ENCODE measurements around the gene RAB44. TPM values are rescaled to one million over a fixed set of nuclear protein-coding genes. Genes with fewer than 3 reads are reported as not detected.
"Not testable (repeated sequence)": the region's sequence is repeated elsewhere in the genome, so short reads cannot be mapped to it uniquely, and the experiment has no call there.

Gene RAB44, protein sequence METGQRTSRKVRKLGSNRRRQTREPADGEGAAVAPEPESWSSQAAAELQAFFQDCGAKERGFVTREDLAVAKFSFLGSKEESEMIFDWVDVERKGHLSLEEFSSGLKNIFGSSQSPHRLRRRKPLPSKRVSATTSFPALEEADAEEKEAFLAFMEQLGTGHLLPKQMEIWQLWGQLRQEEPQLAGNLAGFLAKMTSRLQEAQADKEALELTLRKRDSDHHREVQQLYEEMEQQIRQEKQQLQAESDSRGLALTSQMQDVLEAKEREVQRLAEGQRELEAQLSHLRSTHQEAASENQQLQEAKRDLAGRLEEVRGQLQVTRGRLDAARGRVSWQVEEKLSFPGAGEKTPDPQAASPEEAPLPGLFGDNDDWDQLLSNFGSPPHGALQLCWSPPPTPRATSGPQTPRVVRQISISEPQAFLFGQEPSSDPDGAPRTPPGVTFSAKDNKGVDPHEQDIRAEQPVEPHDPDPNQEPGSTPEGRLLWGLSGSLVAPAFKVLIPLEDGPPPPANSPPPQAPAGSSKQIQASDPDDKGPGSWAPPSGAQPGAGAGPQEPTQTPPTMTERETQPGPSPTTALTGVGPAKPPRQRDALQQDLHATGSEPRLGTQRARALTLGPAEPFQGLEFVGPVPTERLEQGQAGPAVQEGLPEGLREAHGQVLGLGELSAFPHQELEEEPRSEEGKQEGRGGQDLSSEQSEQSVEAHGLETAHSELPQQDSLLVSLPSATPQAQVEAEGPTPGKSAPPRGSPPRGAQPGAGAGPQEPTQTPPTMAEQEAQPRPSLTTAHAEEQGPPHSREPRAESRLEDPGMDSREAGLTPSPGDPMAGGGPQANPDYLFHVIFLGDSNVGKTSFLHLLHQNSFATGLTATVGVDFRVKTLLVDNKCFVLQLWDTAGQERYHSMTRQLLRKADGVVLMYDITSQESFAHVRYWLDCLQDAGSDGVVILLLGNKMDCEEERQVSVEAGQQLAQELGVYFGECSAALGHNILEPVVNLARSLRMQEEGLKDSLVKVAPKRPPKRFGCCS
- total RNA-seq = not detected

DNA sequence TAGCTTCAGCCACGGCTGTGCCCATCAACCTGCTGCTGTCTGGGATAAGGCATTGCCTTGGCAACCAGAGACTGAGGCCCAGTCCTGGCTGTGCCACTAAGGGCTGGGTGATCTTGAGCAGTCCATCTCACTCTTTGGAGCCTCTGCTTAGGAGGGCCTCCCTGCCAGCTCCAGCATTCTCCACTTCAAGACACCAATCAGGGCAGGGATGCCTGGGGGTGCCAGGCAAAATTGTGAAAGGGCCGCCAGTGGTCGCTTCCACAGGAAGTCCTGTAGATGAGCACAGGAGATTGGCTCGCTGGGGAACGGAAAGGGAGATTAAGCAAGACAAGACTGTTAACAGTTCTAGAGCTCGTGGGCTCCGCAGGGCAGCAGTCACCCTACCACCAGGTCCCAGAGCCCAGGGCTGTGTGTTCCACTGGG lies at the start of gene RAB44:
RAB44 (plus strand) TSS at position 346 of the 423 bp plus-strand sequence. CDS start 6,410 bp downstream, outside the sequence.
- H3K27me3 Mint-ChIP-seq = no peaks in the 10 kb centered on the region
- no peak within 1 kb of the TSS for H3K4me3 Mint-ChIP-seq
- peaks cover 10% of the 10 kb centered on the region for H3K4me1 Mint-ChIP-seq
- H3K27ac Mint-ChIP-seq = no peak within 1 kb of the TSS
- no peaks in the 10 kb centered on the region for H3K36me3 Mint-ChIP-seq
- no peak for DNase-seq
- H3K9me3 Mint-ChIP-seq = no peaks in the 10 kb centered on the region

DNA sequence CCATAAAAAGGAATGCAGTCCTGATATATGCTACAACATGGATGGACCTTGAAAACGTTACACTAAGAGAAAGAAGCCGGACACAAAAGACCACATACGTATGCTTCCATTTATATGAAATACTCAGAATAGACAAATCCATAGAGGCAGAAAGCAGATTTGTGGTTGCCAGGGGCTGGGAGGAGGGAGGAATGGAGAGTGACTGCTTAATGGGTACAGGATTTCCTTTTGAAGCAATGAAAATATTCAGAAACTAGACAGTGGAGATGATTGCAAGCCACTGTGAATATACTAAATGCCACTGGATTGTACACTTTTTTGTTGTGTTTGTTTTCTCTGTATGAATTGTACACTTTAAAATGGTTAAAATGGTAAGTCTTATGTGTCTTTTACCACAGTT lies 48.5 kb upstream of the RAB44 start:
- H3K27ac Mint-ChIP-seq = no peak overlapping the region
- no peaks in the 10 kb centered on the region for H3K4me1 Mint-ChIP-seq
- peaks cover 4% of the 10 kb centered on the region for H3K27me3 Mint-ChIP-seq
- H3K36me3 Mint-ChIP-seq = no peaks in the 10 kb centered on the region
- no peak overlapping the region for H3K4me3 Mint-ChIP-seq
- no peaks in the 10 kb centered on the region for H3K9me3 Mint-ChIP-seq
- no peak for DNase-seq

DNA sequence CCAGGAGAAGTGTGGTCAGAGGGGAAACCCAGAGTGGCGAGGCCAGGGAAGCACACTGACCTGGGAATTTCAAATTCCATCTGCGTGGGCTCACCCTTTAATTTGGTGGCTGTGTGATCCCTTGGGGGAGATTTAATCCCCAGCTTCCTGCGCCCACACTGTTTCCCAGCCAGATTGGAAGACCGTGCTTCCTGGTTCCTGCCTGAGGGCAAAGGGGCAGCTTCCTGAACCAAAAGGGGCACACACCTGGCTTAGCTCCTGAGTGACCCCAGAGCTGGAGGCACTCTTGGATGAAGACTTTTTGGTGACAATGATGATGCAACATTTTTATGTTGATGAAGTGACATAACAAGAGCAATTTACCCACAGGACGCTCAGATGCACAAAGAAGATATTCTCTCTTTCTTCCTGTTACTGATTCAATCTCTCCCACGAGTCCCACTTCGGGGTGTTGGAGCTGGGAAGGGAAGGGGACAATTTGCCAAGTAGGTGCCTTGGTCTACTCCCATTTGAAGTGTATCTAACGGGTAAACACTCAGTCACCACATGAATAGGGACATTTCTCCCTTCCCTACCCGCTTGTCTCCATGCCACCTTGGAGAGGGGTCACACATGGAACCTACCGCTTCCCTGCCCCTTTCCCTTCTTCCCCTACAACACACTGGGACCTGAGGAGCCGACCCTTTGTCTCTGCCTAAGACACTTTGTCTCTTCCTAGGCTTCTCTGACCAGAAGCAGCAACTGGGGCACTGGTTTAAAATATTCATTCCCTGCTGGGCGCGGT lies 47.7 kb upstream of the RAB44 start:
- peaks cover 4% of the 10 kb centered on the region for H3K27me3 Mint-ChIP-seq
- no peak for DNase-seq
- H3K4me1 Mint-ChIP-seq = peaks cover under 1% of the 10 kb centered on the region
- no peaks in the 10 kb centered on the region for H3K36me3 Mint-ChIP-seq
- H3K9me3 Mint-ChIP-seq = no peaks in the 10 kb centered on the region
- no peak overlapping the region for H3K27ac Mint-ChIP-seq
- H3K4me3 Mint-ChIP-seq = no peak overlapping the region

DNA sequence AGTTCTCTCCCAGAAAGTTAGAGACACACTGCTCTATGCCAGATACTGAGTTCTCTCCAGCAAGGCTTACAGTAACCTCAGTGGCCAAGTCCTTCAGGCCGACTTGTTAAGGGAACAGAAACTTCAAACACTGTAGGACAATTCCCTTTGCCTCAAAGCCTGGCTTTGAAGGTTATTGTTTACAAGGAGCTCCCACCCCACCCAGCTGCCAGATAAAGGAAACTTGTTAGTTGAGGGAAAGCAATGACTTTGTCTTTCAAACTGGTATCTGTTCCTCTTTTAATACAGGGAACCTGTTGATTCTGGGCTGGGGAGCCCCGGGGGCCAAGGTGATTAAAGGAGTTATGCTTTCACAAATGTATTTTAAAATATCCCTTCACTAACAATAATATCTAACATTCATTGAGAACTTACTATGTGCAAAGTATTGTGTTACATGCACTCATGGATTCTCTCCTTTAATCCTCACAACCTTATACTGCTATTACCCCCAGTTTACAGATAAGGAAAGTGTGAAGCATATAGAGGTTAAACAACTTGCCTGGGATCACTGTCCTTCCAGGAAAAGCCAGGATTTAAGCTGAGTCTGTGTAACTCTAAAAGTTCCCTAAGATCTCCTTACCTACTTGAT lies 46.7 kb upstream of the RAB44 start:
- no peak overlapping the region for H3K4me3 Mint-ChIP-seq
- H3K27me3 Mint-ChIP-seq = peaks cover 7% of the 10 kb centered on the region
- H3K4me1 Mint-ChIP-seq = peaks cover 5% of the 10 kb centered on the region
- no peak for DNase-seq
- no peaks in the 10 kb centered on the region for H3K36me3 Mint-ChIP-seq
- H3K27ac Mint-ChIP-seq = no peak overlapping the region
- no peaks in the 10 kb centered on the region for H3K9me3 Mint-ChIP-seq

DNA sequence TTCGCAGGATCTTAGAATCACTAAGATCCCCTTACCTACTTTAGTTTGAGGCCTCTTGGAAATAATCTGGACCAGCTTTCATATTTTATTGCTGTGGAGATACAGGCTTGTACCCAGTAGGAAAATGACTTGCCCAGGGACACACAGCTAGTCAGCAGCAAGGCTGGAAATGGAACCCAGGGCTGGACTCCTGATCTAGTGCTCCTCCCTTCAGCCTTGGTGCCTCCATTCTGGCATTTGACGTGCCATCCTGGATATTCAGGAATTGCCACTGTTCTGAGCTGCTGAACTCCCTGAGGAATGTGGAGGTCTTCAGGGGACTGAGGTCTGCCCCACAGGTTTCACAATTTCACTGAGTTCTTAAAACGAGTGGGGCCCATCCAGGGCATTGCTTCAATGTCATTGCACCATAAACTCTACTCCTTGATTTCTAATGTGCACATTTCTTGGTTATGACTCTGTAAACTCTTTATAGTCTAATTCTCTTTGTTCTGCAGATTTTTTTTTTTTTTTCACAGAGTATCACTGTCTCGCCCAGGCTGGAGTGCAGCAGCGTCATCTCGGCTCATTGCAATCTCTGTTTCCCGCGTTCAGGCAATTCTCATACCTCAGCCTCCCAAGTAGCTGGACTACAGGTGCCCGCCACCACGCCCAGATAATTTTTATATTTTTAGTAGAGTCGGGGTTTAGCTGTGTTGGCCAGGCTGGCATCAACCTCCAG lies 45.8 kb upstream of the RAB44 start:
- DNase-seq = no peak
- Mint-ChIP-seq H3K27me3 (peaks cover 12% of the 10 kb centered on the region), H3K27ac (no peak overlapping the region), H3K9me3 (no peaks in the 10 kb centered on the region), H3K4me1 (peaks cover 5% of the 10 kb centered on the region), H3K36me3 (no peaks in the 10 kb centered on the region), H3K4me3 (no peak overlapping the region)

DNA sequence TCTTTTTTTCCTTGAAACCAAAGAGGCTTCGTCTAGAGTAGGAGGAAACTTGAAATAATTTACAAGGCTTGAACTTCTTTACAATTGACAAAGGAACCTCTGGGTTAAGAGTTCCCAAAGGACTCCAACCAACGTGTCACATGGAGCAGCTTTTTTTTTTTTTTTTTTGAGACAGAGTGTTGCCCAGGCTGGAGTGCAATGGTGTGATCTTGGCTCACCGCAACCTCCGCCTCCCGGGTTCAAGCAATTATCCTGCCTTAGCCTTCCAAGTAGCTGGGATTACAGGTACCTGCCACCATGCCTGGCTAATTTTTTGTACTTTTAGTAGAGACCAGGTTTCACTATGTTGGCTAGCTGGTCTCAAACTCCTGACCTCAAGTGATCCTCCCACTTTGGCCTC lies 43.2 kb upstream of the RAB44 start:
- not testable (repeated sequence) for H3K4me1 Mint-ChIP-seq, H3K36me3 Mint-ChIP-seq, H3K27ac Mint-ChIP-seq, DNase-seq, H3K9me3 Mint-ChIP-seq, H3K4me3 Mint-ChIP-seq
- peaks cover 14% of the 10 kb centered on the region for H3K27me3 Mint-ChIP-seq

DNA sequence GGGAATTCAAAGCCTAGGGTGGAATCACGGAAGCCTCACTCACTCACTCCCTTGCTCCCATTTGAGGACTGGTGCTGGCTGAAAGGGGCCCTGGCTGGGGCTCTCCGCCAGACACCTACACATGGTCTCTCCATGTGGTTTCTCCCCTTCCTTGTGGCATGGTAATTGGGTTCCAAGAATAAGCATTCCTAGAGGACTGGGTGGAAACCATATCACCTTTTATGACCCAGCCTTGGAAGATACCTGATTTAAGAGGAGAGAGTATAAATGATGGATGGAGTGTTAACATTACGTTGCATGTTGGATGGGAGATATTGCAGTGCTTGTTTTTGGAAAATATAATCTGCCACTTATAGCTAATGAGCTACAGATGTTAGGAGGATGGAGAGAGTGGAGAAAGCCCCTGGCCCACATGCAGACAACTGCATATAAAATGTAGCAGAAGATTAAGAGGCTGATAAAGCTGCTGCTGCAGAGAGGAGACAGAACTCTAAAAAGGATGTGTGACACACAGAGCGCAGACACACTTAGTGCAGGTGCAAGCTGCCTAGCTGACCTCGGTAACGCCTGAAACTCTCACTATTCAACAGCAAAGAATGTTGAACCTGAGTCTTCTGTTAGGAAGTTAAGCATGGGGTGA lies 42.4 kb upstream of the RAB44 start:
- peaks cover 20% of the 10 kb centered on the region for H3K27me3 Mint-ChIP-seq

DNA sequence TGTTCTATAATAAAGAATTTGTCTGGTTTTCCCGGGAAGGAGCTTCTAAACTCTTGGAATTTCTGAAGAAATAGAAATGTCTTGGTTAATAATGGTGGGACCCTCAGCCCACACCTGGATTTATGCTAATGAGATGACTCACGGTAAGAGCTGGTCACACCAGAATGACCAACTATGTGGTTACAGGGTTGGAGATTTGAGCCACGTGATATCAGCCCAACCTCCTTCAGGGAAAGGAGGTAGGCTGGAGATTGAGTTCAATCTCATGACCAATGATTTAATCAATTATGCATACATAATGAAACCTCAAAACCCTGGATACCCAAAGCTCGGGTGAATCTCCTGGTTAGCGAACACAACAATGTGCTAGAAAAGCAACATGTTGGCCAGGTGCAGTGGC lies 41.2 kb upstream of the RAB44 start:
- Mint-ChIP-seq H3K9me3 (no peaks in the 10 kb centered on the region), H3K4me3 (no peak overlapping the region), H3K27me3 (peaks cover 21% of the 10 kb centered on the region), H3K4me1 (peaks cover 5% of the 10 kb centered on the region), H3K27ac (no peak overlapping the region), H3K36me3 (no peaks in the 10 kb centered on the region)
- DNase-seq = no peak

More for the DNA sequence above, 42.4 kb upstream of the RAB44 start:
- Mint-ChIP-seq H3K36me3 (no peaks in the 10 kb centered on the region), H3K4me1 (peaks cover 5% of the 10 kb centered on the region), H3K27ac (no peak overlapping the region), H3K4me3 (no peak overlapping the region), H3K9me3 (no peaks in the 10 kb centered on the region)
- DNase-seq = no peak

DNA sequence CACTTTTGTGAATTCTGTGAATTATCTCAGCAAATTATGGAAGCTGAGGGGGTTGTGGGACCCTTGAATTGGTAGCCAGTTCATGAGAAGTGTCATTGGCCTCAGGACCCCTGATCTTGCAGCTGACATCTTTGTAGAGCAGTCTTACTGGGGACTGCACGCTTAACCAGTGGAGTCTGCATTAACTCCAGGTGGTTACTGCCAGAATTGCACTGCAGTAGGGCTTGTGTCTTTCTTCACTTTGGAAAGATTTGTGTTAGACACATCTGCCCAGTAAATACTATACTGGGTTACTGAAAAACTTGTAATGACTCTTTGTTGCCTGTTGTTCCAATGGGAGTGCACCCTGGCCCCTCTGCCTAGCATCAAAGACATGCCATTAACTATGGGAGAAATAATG lies 40.4 kb upstream of the RAB44 start:
- DNase-seq = no peak
- Mint-ChIP-seq H3K27me3 (peaks cover 21% of the 10 kb centered on the region), H3K4me3 (no peak overlapping the region), H3K36me3 (no peaks in the 10 kb centered on the region), H3K9me3 (no peaks in the 10 kb centered on the region), H3K4me1 (peaks cover 8% of the 10 kb centered on the region), H3K27ac (no peak overlapping the region)

DNA sequence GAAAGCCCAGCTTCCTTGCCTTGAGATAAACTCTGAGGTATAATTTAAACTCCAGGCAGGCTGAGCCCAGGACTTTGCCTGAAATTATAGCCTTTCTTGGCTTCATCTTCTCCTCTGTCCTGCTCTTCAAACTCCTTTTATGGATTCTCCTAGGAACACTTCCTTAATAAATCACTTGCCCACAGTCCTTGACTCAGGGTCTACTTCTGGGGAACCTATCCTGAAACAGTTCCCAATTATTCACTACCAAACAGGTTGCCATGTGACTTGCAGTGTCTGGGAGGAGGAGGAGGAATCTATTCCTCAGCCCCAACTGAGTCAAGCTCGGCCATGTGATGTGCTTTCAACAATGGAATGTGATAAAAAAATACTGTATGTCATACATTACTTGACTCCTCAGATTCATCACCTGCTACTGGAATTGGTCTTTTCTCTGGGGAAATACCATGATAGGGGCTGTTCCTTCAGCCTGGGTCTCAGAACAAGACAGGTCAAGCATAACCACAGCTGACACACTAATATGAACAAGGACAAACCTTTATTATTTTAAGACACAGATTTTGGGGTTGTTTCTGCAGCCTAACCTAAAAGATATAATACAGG lies 39.6 kb upstream of the RAB44 start:
- Mint-ChIP-seq H3K27me3 (peaks cover 21% of the 10 kb centered on the region), H3K4me3 (no peak overlapping the region), H3K4me1 (peaks cover 16% of the 10 kb centered on the region), H3K9me3 (no peaks in the 10 kb centered on the region), H3K36me3 (no peaks in the 10 kb centered on the region), H3K27ac (no peak overlapping the region)
- DNase-seq = no peak

DNA sequence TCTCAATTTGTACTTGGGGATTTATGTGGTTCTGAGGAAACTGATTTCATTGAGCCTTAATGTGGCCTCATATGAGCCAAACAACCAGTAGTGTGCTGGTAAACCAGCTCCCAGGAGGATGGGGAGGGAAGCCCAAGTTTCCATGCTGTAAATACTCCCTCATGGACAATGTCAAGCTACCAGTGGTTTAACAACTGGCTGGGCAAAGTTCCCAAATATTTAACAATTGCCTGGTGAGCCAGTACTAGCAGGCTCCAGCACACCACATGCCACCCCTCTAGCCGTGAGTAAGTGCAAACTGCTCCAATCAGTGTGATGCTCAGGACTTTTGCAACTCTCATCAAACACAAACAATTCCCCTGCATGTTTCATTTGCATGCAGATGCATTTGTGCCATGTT lies 38.4 kb upstream of the RAB44 start:
- no peak for DNase-seq
- H3K4me1 Mint-ChIP-seq = peaks cover 24% of the 10 kb centered on the region
- no peak overlapping the region for H3K27ac Mint-ChIP-seq
- no peak overlapping the region for H3K4me3 Mint-ChIP-seq
- peaks cover 21% of the 10 kb centered on the region for H3K27me3 Mint-ChIP-seq
- no peaks in the 10 kb centered on the region for H3K36me3 Mint-ChIP-seq
- no peaks in the 10 kb centered on the region for H3K9me3 Mint-ChIP-seq

DNA sequence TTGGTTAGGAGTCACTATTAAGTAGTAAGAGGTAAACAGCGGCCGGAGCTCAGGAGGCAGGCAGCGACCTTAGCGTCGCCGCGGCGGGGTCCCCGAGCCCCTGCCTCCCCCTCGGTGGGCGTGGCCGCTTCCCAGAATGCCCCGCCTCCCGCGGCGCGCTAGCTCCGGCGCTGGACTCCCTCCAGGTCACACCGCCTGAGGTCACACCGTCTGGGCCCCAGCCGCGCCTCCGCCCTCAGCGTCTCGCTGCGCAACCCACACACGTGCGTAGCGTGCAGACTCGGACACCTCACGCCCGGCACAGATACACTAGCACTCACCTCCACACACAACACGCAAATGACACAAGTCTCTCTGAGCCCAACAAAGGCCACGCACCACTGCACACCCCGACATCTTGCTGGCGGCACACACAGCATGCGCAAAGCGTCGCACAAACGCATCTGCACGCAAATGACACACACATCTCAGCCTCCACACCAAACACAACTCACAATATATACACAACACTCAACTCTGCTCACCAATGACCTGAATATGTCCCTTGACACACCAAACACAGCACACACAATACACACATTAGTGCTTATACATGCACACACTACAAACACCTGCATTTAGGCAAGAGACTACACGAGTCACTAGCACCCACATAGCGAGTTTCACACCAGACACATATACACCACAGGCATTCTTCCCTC lies 36.7 kb upstream of the RAB44 start:
- Mint-ChIP-seq H3K4me1 (peaks cover 19% of the 10 kb centered on the region), H3K4me3 (no peak overlapping the region), H3K27ac (no peak overlapping the region), H3K9me3 (no peaks in the 10 kb centered on the region), H3K27me3 (peaks cover 19% of the 10 kb centered on the region), H3K36me3 (no peaks in the 10 kb centered on the region)
- no peak for DNase-seq

DNA sequence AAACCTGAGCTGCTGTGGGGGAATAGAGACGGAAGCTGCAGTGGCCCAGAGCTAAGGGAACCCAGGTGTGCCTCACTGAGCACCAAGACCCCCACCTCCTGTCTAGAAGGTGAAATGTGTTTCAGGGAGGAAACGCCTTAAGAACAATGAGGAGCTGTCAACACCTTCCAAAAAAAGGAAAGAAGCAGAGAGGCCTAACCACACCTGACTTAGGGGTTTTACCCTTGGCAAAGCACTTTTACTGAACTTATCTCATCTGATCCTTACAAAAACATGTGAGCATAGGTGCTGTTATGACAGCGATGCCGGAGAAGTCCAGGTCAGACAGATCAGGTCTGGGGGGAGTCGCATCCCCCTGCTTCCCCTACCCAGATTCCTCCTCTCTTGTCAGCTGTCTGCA lies 35.2 kb upstream of the RAB44 start:
- Mint-ChIP-seq H3K4me3 (no peak overlapping the region), H3K27me3 (peaks cover 13% of the 10 kb centered on the region), H3K27ac (no peak overlapping the region), H3K4me1 (peaks cover 19% of the 10 kb centered on the region), H3K9me3 (no peaks in the 10 kb centered on the region), H3K36me3 (no peaks in the 10 kb centered on the region)
- no peak for DNase-seq

Measured in activated naive CD8-positive, alpha-beta T cell treated with anti-CD3 and anti-CD28 coated beads for 36 hours (primary cell).